Measurements from ENCODE around the gene GRK2. TPM values are rescaled to one million over a fixed set of nuclear protein-coding genes. Genes with fewer than 3 reads are reported as not detected.

The GRK2 gene
- total RNA-seq, 1 experiment from 2014 or later, result 56.3 TPM

DNA sequence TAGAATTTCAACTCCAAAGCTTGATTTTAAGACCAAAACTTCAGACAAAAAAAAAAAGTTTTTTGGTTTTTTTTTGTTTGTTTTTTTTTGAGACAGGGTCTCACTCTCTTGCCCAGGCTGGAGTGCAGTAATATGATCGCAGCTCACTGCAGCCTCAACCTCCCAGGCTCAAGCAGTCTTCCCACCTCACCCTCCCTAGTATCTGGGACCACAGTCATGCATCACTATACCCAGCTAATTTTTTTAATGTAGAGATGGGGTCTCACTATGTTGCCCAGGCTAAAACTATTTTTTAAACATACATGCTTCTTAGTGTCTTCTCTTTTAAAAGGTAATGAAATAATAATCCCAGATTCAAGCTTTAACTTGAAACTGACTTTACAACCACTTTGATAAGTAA lies 35.4 kb upstream of the GRK2 start:
- no peak overlapping the region for H3K4ac ChIP-seq (ENCODE audit: low read depth, low read length)
- no peaks in the 10 kb centered on the region for H3K4me1 ChIP-seq (ENCODE audit: insufficient read depth, low read length)
- H3K14ac ChIP-seq (ENCODE audit: insufficient read depth, low read length), result no peak overlapping the region
- DNase-seq, result no peak
- H3K27me3 Mint-ChIP-seq (ENCODE audit: low read depth), result no peaks in the 10 kb centered on the region
- no peak overlapping the region for H2AFZ ChIP-seq (ENCODE audit: low read length)
- H3K9me3 ChIP-seq (ENCODE audit: control insufficient read depth, low read depth, low read length), result no peaks in the 10 kb centered on the region
- H3K27me3 ChIP-seq (ENCODE audit: insufficient read depth, low read length), result no peaks in the 10 kb centered on the region
- H3K4me2 ChIP-seq (ENCODE audit: insufficient read depth, insufficient read length, low read length), result no peak overlapping the region
- no peak overlapping the region for H4K91ac ChIP-seq (ENCODE audit: insufficient read length, low read depth, low read length)
- H3K9me3 Mint-ChIP-seq, result no peaks in the 10 kb centered on the region
- no peak overlapping the region for H3K9ac ChIP-seq (ENCODE audit: extremely low read depth, insufficient read length, low read length)
- H4K20me1 ChIP-seq (ENCODE audit: control insufficient read depth, insufficient read depth, insufficient read length), result no peaks in the 10 kb centered on the region
- H3K36me3 Mint-ChIP-seq (ENCODE audit: insufficient read depth in 1 of 3, low read depth in 3 of 3), result peaks cover 19 to 73% (median 48%) of the 10 kb centered on the region in 3 experiments; a peak in 6 of 7 replicates
- H3K4me3 Mint-ChIP-seq, result no peak overlapping the region
- H2BK20ac ChIP-seq (ENCODE audit: low read depth, low read length, poor library complexity, severe bottlenecking), result no peak overlapping the region
- H3K27ac Mint-ChIP-seq, result no peak overlapping the region
- no peaks in the 10 kb centered on the region for H3K79me2 ChIP-seq (ENCODE audit: insufficient read depth, low read length)
- H3K18ac ChIP-seq (ENCODE audit: insufficient read length, low read depth, low read length), result no peak overlapping the region
- H3K23ac ChIP-seq (ENCODE audit: insufficient read length, low read depth, low read length), result no peak overlapping the region
- no peak overlapping the region for H3K27ac ChIP-seq (ENCODE audit: insufficient read length, low read depth, low read length)
- H2AK5ac ChIP-seq (ENCODE audit: insufficient read length, low read length), result no peak overlapping the region
- H3K79me1 ChIP-seq (ENCODE audit: insufficient read depth, low read depth, low read length, poor library complexity, severe bottlenecking), result no peaks in the 10 kb centered on the region
- H2BK12ac ChIP-seq (ENCODE audit: insufficient read length, low read depth, low read length), result no peak overlapping the region
- H4K5ac ChIP-seq (ENCODE audit: insufficient read length, low read depth, low read length), result no peak overlapping the region
- TF ChIP-seq, protein P1, sequence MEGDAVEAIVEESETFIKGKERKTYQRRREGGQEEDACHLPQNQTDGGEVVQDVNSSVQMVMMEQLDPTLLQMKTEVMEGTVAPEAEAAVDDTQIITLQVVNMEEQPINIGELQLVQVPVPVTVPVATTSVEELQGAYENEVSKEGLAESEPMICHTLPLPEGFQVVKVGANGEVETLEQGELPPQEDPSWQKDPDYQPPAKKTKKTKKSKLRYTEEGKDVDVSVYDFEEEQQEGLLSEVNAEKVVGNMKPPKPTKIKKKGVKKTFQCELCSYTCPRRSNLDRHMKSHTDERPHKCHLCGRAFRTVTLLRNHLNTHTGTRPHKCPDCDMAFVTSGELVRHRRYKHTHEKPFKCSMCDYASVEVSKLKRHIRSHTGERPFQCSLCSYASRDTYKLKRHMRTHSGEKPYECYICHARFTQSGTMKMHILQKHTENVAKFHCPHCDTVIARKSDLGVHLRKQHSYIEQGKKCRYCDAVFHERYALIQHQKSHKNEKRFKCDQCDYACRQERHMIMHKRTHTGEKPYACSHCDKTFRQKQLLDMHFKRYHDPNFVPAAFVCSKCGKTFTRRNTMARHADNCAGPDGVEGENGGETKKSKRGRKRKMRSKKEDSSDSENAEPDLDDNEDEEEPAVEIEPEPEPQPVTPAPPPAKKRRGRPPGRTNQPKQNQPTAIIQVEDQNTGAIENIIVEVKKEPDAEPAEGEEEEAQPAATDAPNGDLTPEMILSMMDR (conservative IDR thresholded peaks at IDR 0.05), result no peak
- no peak overlapping the region for H2BK15ac ChIP-seq (ENCODE audit: low read depth, low read length)
- no peaks in the 10 kb centered on the region for H3K23me2 ChIP-seq (ENCODE audit: insufficient read length, low read depth, low read length, poor library complexity, severe bottlenecking)
- no peak overlapping the region for H3K56ac ChIP-seq (ENCODE audit: insufficient read length, low read depth, low read length)
- no CpG with 5 or more reads among the region's 1 CpG for WGBS (ENCODE audit: extremely low coverage, insufficient read length, low lambda C conversion rate)
- no peak overlapping the region for H2BK5ac ChIP-seq (ENCODE audit: insufficient read length, low read length)
- H4K8ac ChIP-seq (replicated peaks; ENCODE audit: insufficient read length, low read depth, low read length), result no peak overlapping the region
- H3T11ph ChIP-seq (ENCODE audit: low read length), result no peak overlapping the region
- no peak overlapping the region for H2BK120ac ChIP-seq (ENCODE audit: low read depth, low read length, poor library complexity, severe bottlenecking)
- no peaks in the 10 kb centered on the region for H3K4me1 Mint-ChIP-seq

All from H9 (cell line).